ENCODE data around the gene ZNF618. TPM values are rescaled to one million over a fixed set of nuclear protein-coding genes. Genes with fewer than 3 reads are reported as not detected.

ZNF618 gene
- total and polyA plus RNA-seq, 2 donors: 3.0 to 7.8 TPM

- Histone ChIP-seq H3K4me1 (ENCODE audit: insufficient read depth) (no peaks in the 10 kb centered on the region), H3K36me3 (ENCODE audit: insufficient read depth) (no peaks in the 10 kb centered on the region), H3K27ac (ENCODE audit: low read depth) (no peak overlapping the region), H3K4me3 (ENCODE audit: low read depth, low read length) (peak overlapping the region; percentile 42)
- WGBS: 2% methylated on average over 77 of the region's 77 CpGs
- DNase-seq (ENCODE audit: extremely low spot score): no peak
These were observed 222.2 kb downstream of the ZNF618 start for GRCh38 chr9:114098021-114098935.

GRCh38 chr9:114098936-114099668 is 223.0 kb downstream of the ZNF618 start, which contains the start of gene KIF12:
TSS of gene KIF12 (minus strand) at chr9:114099292. CDS start at chr9:114099276, 16 bp downstream.
- 26% methylated on average over 32 of the region's 32 CpGs for WGBS
- no peaks in the 10 kb centered on the region for H3K4me1 ChIP-seq (ENCODE audit: insufficient read depth)
- no peaks in the 10 kb centered on the region for H3K36me3 ChIP-seq (ENCODE audit: insufficient read depth)
- H3K4me3 ChIP-seq (ENCODE audit: low read depth, low read length): peak within 1 kb of the TSS; percentile 42
- DNase-seq (ENCODE audit: extremely low spot score): no peak
- H3K27ac ChIP-seq (ENCODE audit: low read depth): no peak within 1 kb of the TSS

DNA sequence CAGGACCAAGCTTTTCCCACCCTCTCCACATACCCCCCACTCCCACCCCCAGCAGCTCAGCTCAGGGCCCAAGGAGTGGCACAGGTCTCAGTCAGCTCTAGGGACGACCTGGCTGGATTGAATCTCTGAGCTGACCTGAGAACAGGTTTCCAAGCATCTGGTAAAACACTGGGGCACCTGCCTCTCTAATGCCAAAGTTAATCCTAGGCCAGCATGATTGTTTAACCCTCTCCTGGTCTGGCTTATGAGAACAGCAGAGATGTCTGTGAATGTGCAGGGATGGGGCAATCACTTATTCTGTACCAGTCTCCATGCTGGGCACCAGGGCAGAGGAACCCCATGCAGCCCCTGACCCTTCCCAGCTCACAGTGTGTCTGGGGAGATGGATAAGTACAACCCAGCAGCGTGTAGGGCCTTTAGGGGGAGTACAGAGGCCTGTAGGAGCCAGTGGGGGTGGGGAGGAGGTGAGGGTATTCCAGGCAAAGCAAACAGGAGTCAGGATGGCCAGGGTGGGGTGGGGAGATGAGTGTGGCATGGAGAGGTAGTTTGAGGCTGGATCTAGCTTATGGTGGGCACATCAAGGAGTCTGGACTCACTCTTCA is 223.7 kb downstream of the ZNF618 start:
- no peak overlapping the region for H3K4me3 ChIP-seq (ENCODE audit: low read depth, low read length)
- DNase-seq (ENCODE audit: extremely low spot score): no peak
- no peaks in the 10 kb centered on the region for H3K36me3 ChIP-seq (ENCODE audit: insufficient read depth)
- H3K4me1 ChIP-seq (ENCODE audit: insufficient read depth): no peaks in the 10 kb centered on the region
- 76% methylated on average over 2 of the region's 2 CpGs for WGBS
- H3K27ac ChIP-seq (ENCODE audit: low read depth): no peak overlapping the region

DNA sequence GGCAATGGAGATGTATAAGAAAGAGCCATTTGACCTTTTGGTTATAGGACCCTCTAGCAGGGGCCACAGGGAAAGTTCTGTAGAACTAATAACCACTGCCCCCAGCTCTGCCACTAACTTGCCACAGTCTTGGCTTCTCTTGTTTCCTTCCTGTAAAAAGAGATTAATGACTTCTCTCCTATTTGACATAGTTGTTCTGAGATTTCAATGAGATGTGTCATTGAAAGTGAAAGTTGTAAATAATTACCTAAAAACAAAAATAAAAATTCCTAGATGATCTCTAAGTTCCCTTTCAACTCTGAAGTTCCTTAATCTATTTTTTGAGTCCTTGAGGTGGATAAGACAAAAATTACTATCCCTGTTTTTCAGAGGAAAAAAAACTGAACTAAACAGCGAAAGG is 224.4 kb downstream of the ZNF618 start:
- H3K4me3 ChIP-seq (ENCODE audit: low read depth, low read length): no peak overlapping the region
- no peaks in the 10 kb centered on the region for H3K4me1 ChIP-seq (ENCODE audit: insufficient read depth)
- no peak overlapping the region for H3K27ac ChIP-seq (ENCODE audit: low read depth)
- H3K36me3 ChIP-seq (ENCODE audit: insufficient read depth): no peaks in the 10 kb centered on the region
- DNase-seq (ENCODE audit: extremely low spot score): no peak
- 86% methylated on average over 1 of the region's 1 CpG for WGBS

DNA sequence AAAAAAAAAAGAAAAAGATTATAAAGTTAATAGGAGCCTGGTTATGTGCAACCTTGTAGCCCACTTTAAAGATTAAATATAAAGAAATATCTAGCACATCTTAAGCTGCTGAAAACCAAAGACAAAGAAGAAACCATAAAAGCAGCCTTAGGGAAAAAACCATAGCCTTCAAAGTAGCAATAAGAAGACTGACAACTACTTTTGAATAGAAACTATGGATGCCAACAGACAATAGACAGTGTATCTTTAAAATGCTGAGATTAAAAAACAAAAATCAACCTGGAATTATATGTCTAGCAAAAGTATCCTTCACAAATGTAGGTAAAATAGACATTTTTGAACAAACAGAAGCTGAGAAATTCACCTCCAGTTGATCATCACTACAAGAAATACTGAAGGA is 226.4 kb downstream of the ZNF618 start:
- no peaks in the 10 kb centered on the region for H3K4me1 ChIP-seq (ENCODE audit: insufficient read depth)
- no peaks in the 10 kb centered on the region for H3K36me3 ChIP-seq (ENCODE audit: insufficient read depth)
- DNase-seq (ENCODE audit: extremely low spot score): no peak
- no peak overlapping the region for H3K27ac ChIP-seq (ENCODE audit: low read depth)
- no peak overlapping the region for H3K4me3 ChIP-seq (ENCODE audit: low read depth, low read length)

DNA sequence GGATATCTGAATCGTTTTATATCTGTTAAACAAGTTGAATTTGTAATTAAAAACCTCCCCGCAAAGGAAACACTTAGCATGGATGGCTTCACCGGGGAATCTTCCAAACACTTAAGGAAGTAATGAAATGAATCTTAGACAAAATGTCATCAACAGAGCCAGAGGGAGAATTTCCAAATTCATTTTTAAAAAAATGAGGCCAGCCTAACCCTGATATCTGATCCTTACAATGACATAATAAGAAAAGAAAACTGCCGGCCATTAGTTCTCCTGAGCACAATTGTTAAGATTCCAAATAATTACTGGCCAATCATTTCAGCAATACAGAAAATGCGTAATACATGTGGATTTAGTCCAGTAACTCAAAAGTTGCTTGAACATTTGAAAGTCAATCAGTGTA is 229.1 kb downstream of the ZNF618 start:
- H3K27ac ChIP-seq (ENCODE audit: low read depth): no peak overlapping the region
- DNase-seq (ENCODE audit: extremely low spot score): no peak
- no peak overlapping the region for H3K4me3 ChIP-seq (ENCODE audit: low read depth, low read length)
- WGBS: 69% methylated on average over 5 of the region's 5 CpGs
- H3K4me1 ChIP-seq (ENCODE audit: insufficient read depth): no peaks in the 10 kb centered on the region
- no peaks in the 10 kb centered on the region for H3K36me3 ChIP-seq (ENCODE audit: insufficient read depth)

Other genes with a start within 250 kb of the ZNF618 start
- gene AMBP, start 202.0 kb downstream of the ZNF618 start, total RNA-seq: not detected
- gene AMBP, start 202.0 kb downstream of the ZNF618 start, polyA plus RNA-seq: 2.4 TPM
- 0.42 TPM for gene KIF12, start 223.0 kb downstream of the ZNF618 start, total RNA-seq
- gene KIF12, start 223.0 kb downstream of the ZNF618 start, polyA plus RNA-seq: 0.11 TPM